Caki2 (cell line): ENCODE measurements around the gene VAPB. TPM values are rescaled to one million over a fixed set of nuclear protein-coding genes. Genes with fewer than 3 reads are reported as not detected.
A peak's percentile ranks its signal among the peaks of the same experiment; 100 is the strongest.

Experiments used
- DNase-seq: peaks from one replicate; pipeline ENCODE4 v3.0.0-alpha.2; 2015; ENCODE audit warnings: low read depth
- in situ Hi-C: cut with HindIII; loops from 2 replicates; pipeline ENCODE4 v1.10.0; 2016; ENCODE audit warnings: low sequenced_read_pairs, low pct_unique_long_range_greater_than_20kb, mixed read lengths
- total RNA-seq: library from RNA; depleted of rRNA; stranded (reverse); fragments of >200 nt; shearing (Covaris generic); gene quantifications from 2 replicates; pipeline ENCODE4 v1.2.3, GENCODE V29; 2014; ENCODE audit warnings: low replicate concordance

The VAPB gene
- total RNA-seq, 1 experiment from 2014 or later, result 29.1 TPM

- in situ Hi-C loops, result no loop called here
- peak; percentile 66 for DNase-seq
Measured at GRCh38 chr20:58447511-58448391, 58.7 kb downstream of the VAPB start.

GRCh38 chr20:58448958-58449357 lies 59.9 kb downstream of the VAPB start:
- DNase-seq, result no peak
- in situ Hi-C loops, result no loop called here

DNA sequence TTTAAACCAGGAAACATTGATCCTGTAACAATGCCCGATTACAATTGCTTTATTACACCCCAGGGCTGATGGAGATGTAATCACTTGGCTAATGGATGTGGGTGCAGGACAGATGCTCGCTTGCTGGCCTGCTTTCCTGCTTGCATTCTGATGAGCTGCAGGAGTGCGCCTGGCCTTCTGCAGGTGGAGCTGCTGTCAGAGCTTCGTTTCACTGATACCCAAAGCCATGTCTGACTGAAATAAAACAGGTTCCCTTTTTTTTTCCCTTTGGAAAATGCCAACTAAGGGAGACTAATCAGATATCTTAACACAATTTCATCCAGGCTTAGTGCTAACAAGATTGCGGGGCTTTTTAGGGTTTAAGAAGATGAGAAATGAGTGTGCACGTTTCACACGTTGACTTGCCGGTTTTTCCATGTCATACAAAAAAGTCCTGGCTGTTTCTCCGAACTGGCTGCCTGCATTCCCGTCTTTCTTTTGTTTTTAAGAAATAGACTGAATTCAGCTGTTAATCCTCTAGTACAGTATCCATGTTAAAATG lies 60.7 kb downstream of the VAPB start:
- DNase-seq, result no peak
- in situ Hi-C loops, result no loop called here

DNA sequence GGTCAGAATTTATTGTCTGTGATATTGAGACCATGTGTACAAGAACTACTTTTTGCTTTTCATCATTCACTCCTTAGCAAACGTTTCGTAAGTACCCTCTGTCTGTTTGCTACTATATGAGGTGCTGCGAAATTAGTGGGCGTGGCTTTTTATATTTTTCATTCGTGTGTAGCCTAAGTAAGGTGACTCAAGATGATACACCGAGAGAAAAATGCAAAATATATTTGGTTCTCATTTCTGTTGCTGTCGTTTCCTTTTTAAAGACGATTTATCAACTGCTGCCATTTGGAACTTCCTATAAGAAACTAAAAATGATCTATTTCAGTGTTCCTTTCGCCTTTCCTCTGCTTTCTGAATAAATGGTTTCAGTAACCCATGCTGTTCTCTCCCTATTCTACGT lies 61.2 kb downstream of the VAPB start:
- in situ Hi-C loops, result no loop called here
- DNase-seq, result no peak

GRCh38 chr20:58452667-58453255 lies 63.7 kb downstream of the VAPB start:
- in situ Hi-C loops, result no loop called here
- DNase-seq, result no peak

GRCh38 chr20:58453391-58453790 lies 64.4 kb downstream of the VAPB start:
- no peak for DNase-seq
- in situ Hi-C loops, result no loop called here

DNA sequence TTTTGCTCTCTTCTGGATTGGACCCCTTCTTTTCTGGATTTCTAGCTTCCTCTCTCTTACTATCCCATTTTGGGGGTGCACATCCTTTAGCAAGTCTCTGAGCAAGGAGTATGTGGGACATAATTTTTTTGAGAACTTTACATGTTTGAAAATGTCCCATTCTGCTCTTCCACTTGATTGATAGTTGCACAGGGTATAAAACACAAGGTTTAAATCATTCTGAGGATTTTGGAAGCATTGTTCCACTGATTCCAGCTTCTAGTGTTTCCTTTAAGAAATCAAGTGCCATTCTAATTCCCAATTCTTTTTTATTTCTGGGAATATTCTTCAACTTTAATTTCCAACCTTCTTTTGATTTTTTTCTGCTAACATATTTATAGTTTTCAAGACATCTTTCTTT lies 65.4 kb downstream of the VAPB start:
- in situ Hi-C loops, result no loop called here

GRCh38 chr20:58457083-58457695 lies 68.2 kb downstream of the VAPB start:
- in situ Hi-C loops, result no loop called here
- DNase-seq, result no peak

More for the DNA sequence above, 65.4 kb downstream of the VAPB start:
- no peak for DNase-seq

- DNase-seq, result no peak
- in situ Hi-C loops, result no loop called here
Measured at GRCh38 chr20:58458342-58459057, 69.5 kb downstream of the VAPB start.

DNA sequence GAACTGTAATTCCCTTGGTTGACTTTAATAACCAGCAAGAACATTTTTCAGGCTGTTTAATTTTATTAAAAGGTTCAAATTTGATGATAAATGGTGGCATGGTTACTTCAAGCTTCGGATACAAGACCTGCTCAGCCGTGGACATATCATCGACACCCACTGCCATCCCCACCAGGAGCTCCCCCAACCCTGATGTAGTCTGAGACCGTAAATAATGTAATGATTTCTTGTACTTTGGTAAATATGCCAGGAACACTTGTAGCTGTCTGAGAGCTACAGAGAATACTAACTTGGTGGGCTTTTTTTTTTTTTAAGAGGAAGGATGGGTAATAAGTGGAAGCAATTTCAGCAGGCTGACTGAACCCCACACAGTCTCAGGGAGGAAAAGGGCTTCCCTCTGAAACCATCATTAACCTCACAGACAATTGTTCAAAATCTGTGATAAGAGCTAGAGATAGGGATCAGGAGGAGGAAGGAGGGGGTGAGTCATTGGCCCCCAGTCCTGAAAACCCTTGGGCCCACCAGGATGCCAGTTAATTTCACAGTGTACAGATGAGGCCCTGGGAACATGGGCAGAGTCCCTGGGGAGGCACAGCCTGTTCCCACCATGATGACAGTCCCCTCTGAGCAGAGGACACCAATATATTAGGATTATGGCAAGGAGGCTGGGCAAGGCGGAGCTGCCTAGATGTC lies 70.2 kb downstream of the VAPB start:
- in situ Hi-C loops, result no loop called here

GRCh38 chr20:58461104-58461503 lies 72.1 kb downstream of the VAPB start:
- DNase-seq, result no peak
- in situ Hi-C loops, result no loop called here

More for the DNA sequence above, 70.2 kb downstream of the VAPB start:
- DNase-seq, result no peak

- in situ Hi-C loops, result no loop called here
- no peak for DNase-seq
Measured at GRCh38 chr20:58461899-58462298, 72.9 kb downstream of the VAPB start.

GRCh38 chr20:58463256-58463655 lies 74.2 kb downstream of the VAPB start:
- DNase-seq, result no peak
- in situ Hi-C loops, result no loop called here

GRCh38 chr20:58464838-58465237 lies 75.8 kb downstream of the VAPB start:
- in situ Hi-C loops, result no loop called here
- DNase-seq, result no peak

GRCh38 chr20:58466095-58466708 lies 77.2 kb downstream of the VAPB start:
- in situ Hi-C loops, result no loop called here
- DNase-seq, result no peak

GRCh38 chr20:58466729-58467571 lies 77.9 kb downstream of the VAPB start:
- in situ Hi-C loops, result no loop called here
- no peak for DNase-seq
